Trophoblast cell (in vitro differentiated cells and primary cell): ENCODE results near the gene WDR48.

ENCODE experiments used
- DNase-seq, 2 donors: peaks; one replicate each; pipeline ENCODE4 v3.0.0-alpha.2; 2016
- H2AFZ ChIP-seq: 2 replicates; pipeline ENCODE4 v1.6.1; 2013; ENCODE audit warnings: low read length, moderate library complexity, mild to moderate bottlenecking; ENCODE audit not compliant: insufficient read depth, poor library complexity
- H2AK5ac ChIP-seq: 2 replicates; pipeline ENCODE4 v1.6.1; 2013; ENCODE audit warnings: mild to moderate bottlenecking, low read length
- H2BK120ac ChIP-seq: 2 replicates; pipeline ENCODE4 v1.6.1; 2013; ENCODE audit warnings: low read length, mild to moderate bottlenecking, moderate library complexity; ENCODE audit not compliant: insufficient read depth, poor library complexity
- H2BK12ac ChIP-seq: 2 replicates; pipeline ENCODE4 v1.6.1; 2013; ENCODE audit warnings: mild to moderate bottlenecking, low read length, moderate library complexity
- H2BK5ac ChIP-seq: 2 replicates; pipeline ENCODE4 v1.6.1; 2013; ENCODE audit warnings: low read length, low read depth, moderate library complexity, mild to moderate bottlenecking; ENCODE audit not compliant: poor library complexity
- H3K14ac ChIP-seq: 2 replicates; pipeline ENCODE4 v1.6.1; 2013; ENCODE audit warnings: mild to moderate bottlenecking, low read length
- H3K18ac ChIP-seq: 2 replicates; pipeline ENCODE4 v1.6.1; 2013; ENCODE audit warnings: mild to moderate bottlenecking, low read length
- H3K23ac ChIP-seq: 2 replicates; pipeline ENCODE4 v1.6.1; 2013; ENCODE audit warnings: low read length
- H3K27ac ChIP-seq: 2 replicates; pipeline ENCODE4 v1.5.1; 2013; ENCODE audit warnings: low read depth, mild to moderate bottlenecking, inconsistent platforms, low read length, moderate library complexity
- H3K27me3 ChIP-seq: 2 replicates; pipeline ENCODE4 v1.6.1; 2013; ENCODE audit warnings: inconsistent platforms, mild to moderate bottlenecking, low read length, moderate library complexity; ENCODE audit not compliant: insufficient read depth
- H3K36me3 ChIP-seq, 2 experiments: 1 replicate in 1 of 2; 2 replicates in 1 of 2; pipeline ENCODE4 v1.6.1; 2013; ENCODE audit warnings: low read length in 2 of 2, mild to moderate bottlenecking in 2 of 2, moderate library complexity in 1 of 2; ENCODE audit not compliant: insufficient read depth in 2 of 2, control insufficient read depth in 1 of 2
- H3K4ac ChIP-seq: 2 replicates; pipeline ENCODE4 v1.6.1; 2013; ENCODE audit warnings: low read depth, mild to moderate bottlenecking, low read length, moderate library complexity
- H3K4me1 ChIP-seq, 2 experiments: 1 replicate in 1 of 2; 2 replicates in 1 of 2; pipeline ENCODE4 v1.6.1; 2013; ENCODE audit warnings: low read length in 2 of 2, mild to moderate bottlenecking in 2 of 2, moderate library complexity in 1 of 2; ENCODE audit not compliant: insufficient read depth in 2 of 2, control insufficient read depth in 1 of 2
- H3K4me2 ChIP-seq: 2 replicates; pipeline ENCODE4 v1.6.1; 2013; ENCODE audit warnings: inconsistent platforms, mild to moderate bottlenecking, low read length, moderate library complexity
- H3K4me3 ChIP-seq: 2 replicates; pipeline ENCODE4 v1.5.1; 2013; ENCODE audit warnings: mild to moderate bottlenecking, low read depth, low read length, inconsistent platforms
- H3K79me1 ChIP-seq: one replicate; pipeline ENCODE4 v1.6.1; 2013; ENCODE audit warnings: low read length
- H3K79me2 ChIP-seq: 2 replicates; pipeline ENCODE4 v1.6.1; 2013; ENCODE audit warnings: low read length, mild to moderate bottlenecking; ENCODE audit not compliant: control insufficient read depth, insufficient read depth, poor library complexity
- H3K9ac ChIP-seq: 2 replicates; pipeline ENCODE4 v1.6.1; 2013; ENCODE audit warnings: mild to moderate bottlenecking, low read length
- H3K9me3 ChIP-seq: 2 replicates; pipeline ENCODE4 v1.6.1; 2013; ENCODE audit warnings: low read depth, mild to moderate bottlenecking, control low read depth, inconsistent platforms, low read length; ENCODE audit not compliant: insufficient read depth
- H4K12ac ChIP-seq: 2 replicates; pipeline ENCODE4 v1.6.1; 2013; ENCODE audit warnings: low read depth, mild to moderate bottlenecking, low read length, moderate library complexity
- H4K8ac ChIP-seq: 2 replicates; pipeline ENCODE4 v1.6.1; 2013; ENCODE audit warnings: low read depth, mild to moderate bottlenecking, low read length, moderate library complexity
- H4K91ac ChIP-seq: one replicate; pipeline ENCODE4 v1.6.1; 2013; ENCODE audit warnings: low read depth, mild to moderate bottlenecking, low read length, moderate library complexity
- WGBS: extraction: QIAGEN DNeasy Blood & Tissue Kit; methylation state at CpG from one replicate; pipeline ENCODE4 v1.1.7; 2013; ENCODE audit warnings: missing lambda C conversion rate; ENCODE audit not compliant: insufficient read length, insufficient coverage; ENCODE audit errors: extremely low coverage; 5-methylcytosine and 5-hydroxymethylcytosine counted together

The WDR48 gene

GRCh38 chr3:39063143-39063542, 11.3 kb downstream of the WDR48 start:
- H3K4me3 ChIP-seq, result no peak overlapping the region
- H3K23ac ChIP-seq, result no peak overlapping the region
- WGBS, result no CpG with 5 or more reads among the region's 3 CpGs
- no peaks in the 10 kb centered on the region for H3K79me1 ChIP-seq
- no peak overlapping the region for H2AK5ac ChIP-seq
- no peak overlapping the region for H4K91ac ChIP-seq
- no peak overlapping the region for H4K8ac ChIP-seq
- no peak overlapping the region for H2BK120ac ChIP-seq
- H3K27me3 ChIP-seq, result no peaks in the 10 kb centered on the region
- H4K12ac ChIP-seq, result no peak overlapping the region
- H2BK12ac ChIP-seq, result no peak overlapping the region
- H3K4ac ChIP-seq, result no peak overlapping the region
- H3K27ac ChIP-seq, result no peak overlapping the region
- H2AFZ ChIP-seq, result no peak overlapping the region
- H3K9me3 ChIP-seq, result no peaks in the 10 kb centered on the region
- no peak overlapping the region for H2BK5ac ChIP-seq
- H3K79me2 ChIP-seq, result no peaks in the 10 kb centered on the region
- H3K36me3 ChIP-seq, result peaks cover 0 to 2% of the 10 kb centered on the region in 2 experiments
- H3K18ac ChIP-seq, result no peak overlapping the region
- no peak for DNase-seq
- no peak overlapping the region for H3K14ac ChIP-seq
- no peak overlapping the region for H3K9ac ChIP-seq
- no peak overlapping the region for H3K4me2 ChIP-seq
- no peaks in the 10 kb centered on the region for H3K4me1 ChIP-seq

- DNase-seq, result peak in 1 of 2 donors; percentile 42
- Histone ChIP-seq H3K27me3 (no peaks in the 10 kb centered on the region), H2BK12ac (no peak overlapping the region), H4K12ac (no peak overlapping the region), H3K79me1 (no peaks in the 10 kb centered on the region), H2AK5ac (no peak overlapping the region), H3K4me1 (no peaks in the 10 kb centered on the region), H3K79me2 (no peaks in the 10 kb centered on the region), H3K14ac (no peak overlapping the region), H3K23ac (no peak overlapping the region), H3K4me2 (no peak overlapping the region), H2BK120ac (no peak overlapping the region), H3K18ac (no peak overlapping the region), H3K4me3 (no peak overlapping the region), H3K36me3 (peaks cover 3 to 6% of the 10 kb centered on the region in 2 experiments), H2AFZ (no peak overlapping the region), H4K8ac (no peak overlapping the region), H4K91ac (no peak overlapping the region), H3K4ac (no peak overlapping the region), H3K9me3 (no peaks in the 10 kb centered on the region), H3K9ac (no peak overlapping the region), H2BK5ac (no peak overlapping the region), H3K27ac (no peak overlapping the region)
- no CpG with 5 or more reads among the region's 1 CpG for WGBS
Observed at GRCh38 chr3:39064646-39065045, 12.8 kb downstream of the WDR48 start.

GRCh38 chr3:39065197-39065596, 13.4 kb downstream of the WDR48 start:
- Histone ChIP-seq H3K14ac (no peak overlapping the region), H2BK12ac (no peak overlapping the region), H4K8ac (no peak overlapping the region), H2BK120ac (no peak overlapping the region), H3K79me1 (no peaks in the 10 kb centered on the region), H3K9me3 (no peaks in the 10 kb centered on the region), H3K27ac (no peak overlapping the region), H3K18ac (no peak overlapping the region), H3K4me3 (no peak overlapping the region), H3K36me3 (peaks cover 3 to 6% of the 10 kb centered on the region in 2 experiments), H3K4me2 (no peak overlapping the region), H3K9ac (no peak overlapping the region), H4K91ac (no peak overlapping the region), H3K4me1 (no peaks in the 10 kb centered on the region), H3K27me3 (no peaks in the 10 kb centered on the region), H3K23ac (no peak overlapping the region), H3K79me2 (no peaks in the 10 kb centered on the region), H2AK5ac (no peak overlapping the region), H2BK5ac (no peak overlapping the region), H4K12ac (no peak overlapping the region), H3K4ac (no peak overlapping the region), H2AFZ (no peak overlapping the region)
- no CpG with 5 or more reads among the region's 1 CpG for WGBS
- DNase-seq, result peak in 1 of 2 donors; percentile 29

- H4K91ac ChIP-seq, result no peak overlapping the region
- H3K9me3 ChIP-seq, result no peaks in the 10 kb centered on the region
- no peaks in the 10 kb centered on the region for H3K4me1 ChIP-seq
- no peak overlapping the region for H3K9ac ChIP-seq
- H2BK120ac ChIP-seq, result no peak overlapping the region
- no peaks in the 10 kb centered on the region for H3K79me2 ChIP-seq
- WGBS, result no CpG with 5 or more reads among the region's 1 CpG
- no peak overlapping the region for H3K18ac ChIP-seq
- H3K36me3 ChIP-seq, result peaks cover 3 to 6% of the 10 kb centered on the region in 2 experiments
- no peak overlapping the region for H2AFZ ChIP-seq
- H2BK12ac ChIP-seq, result no peak overlapping the region
- H2BK5ac ChIP-seq, result no peak overlapping the region
- no peak overlapping the region for H3K4me2 ChIP-seq
- H3K79me1 ChIP-seq, result no peaks in the 10 kb centered on the region
- H3K14ac ChIP-seq, result no peak overlapping the region
- H4K12ac ChIP-seq, result no peak overlapping the region
- H3K27me3 ChIP-seq, result no peaks in the 10 kb centered on the region
- H3K4ac ChIP-seq, result no peak overlapping the region
- no peak overlapping the region for H3K4me3 ChIP-seq
- H2AK5ac ChIP-seq, result no peak overlapping the region
- no peak overlapping the region for H3K23ac ChIP-seq
- no peak for DNase-seq
- no peak overlapping the region for H3K27ac ChIP-seq
- no peak overlapping the region for H4K8ac ChIP-seq
Observed at GRCh38 chr3:39067286-39067685, 15.5 kb downstream of the WDR48 start.
